Stromal cell of bone marrow (primary cell): ENCODE data around the gene SDK1.

Experiments
- DNase-seq: peaks from one replicate; pipeline ENCODE4 v3.0.0-alpha.2; 2012; ENCODE audit warnings: low read depth

The SDK1 gene

DNA sequence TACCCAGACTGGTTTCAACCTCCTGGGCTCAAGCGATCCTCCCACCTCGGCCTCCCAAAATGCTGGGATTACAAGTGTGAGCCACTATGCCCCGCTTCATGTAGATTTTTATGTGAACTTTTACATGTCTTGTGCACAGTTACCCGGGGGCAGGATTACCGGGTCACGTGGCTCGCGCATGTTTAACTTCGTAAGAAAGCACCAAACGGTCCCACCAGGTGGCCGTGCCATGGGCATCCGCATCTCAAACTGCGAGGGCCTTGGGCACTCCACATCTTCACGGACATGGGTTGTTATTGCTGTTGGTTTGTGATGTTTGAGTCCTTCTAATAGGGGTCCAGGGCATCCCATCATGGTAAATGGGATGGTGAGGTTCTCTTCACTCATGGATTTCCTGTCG lies 744.4 kb downstream of the SDK1 start:
- no peak for DNase-seq

DNA sequence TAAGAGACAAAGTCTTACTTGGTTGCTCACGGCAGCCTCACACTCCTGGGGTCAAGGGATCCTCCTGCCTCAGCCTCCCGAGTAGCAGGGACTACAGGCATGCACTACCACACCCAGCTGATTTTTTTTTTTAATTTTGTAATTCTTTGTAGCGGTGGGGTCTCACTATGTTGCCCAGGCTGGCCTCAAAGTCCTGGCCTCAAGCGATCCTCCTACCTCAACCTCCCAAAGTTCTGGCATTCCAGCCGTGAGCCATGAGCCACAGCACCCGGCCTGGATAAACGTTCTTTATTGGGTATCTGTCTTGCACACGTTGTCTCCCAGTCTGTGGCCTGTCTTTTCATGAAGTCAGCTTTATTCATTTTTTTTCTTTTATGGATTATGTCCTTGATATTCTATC lies 744.9 kb downstream of the SDK1 start:
- no peak for DNase-seq

DNA sequence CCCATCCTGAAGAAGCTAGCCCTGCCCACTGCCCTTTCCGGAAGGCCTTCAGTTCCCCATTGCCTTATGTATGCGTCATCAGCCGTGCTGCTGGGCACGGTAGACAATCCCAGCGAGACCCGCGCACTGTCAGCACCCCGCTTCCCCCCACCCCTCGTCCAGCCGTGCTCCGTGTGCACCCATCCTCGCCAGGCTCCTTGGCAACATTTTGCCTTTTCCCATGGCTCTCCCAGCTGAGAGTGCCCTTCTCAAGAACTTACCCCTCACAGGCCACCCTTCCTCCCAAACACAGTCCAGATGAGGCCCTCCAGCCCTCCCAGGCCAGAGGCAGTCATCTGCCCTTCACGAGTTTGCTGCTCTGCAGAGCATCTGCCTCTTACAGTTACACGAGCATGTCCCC lies 747.3 kb downstream of the SDK1 start:
- no peak for DNase-seq

DNA sequence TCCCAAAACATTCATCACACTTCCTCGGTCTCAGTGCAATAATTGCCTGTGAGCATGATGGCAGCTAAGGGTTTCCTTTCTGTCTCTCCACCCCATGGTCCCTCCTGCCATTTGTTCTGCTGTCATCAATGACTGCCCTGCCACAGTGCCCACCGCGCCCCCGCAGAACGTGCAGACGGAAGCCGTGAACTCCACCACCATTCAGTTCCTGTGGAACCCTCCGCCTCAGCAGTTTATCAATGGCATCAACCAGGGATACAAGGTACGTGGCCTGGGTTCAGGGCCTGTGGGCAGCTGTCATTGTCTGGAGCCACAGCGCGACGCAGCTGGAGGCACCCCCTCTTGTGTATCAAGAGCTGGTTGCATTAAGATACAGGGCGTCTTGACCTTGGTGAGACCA lies 748.1 kb downstream of the SDK1 start:
- no peak for DNase-seq

DNA sequence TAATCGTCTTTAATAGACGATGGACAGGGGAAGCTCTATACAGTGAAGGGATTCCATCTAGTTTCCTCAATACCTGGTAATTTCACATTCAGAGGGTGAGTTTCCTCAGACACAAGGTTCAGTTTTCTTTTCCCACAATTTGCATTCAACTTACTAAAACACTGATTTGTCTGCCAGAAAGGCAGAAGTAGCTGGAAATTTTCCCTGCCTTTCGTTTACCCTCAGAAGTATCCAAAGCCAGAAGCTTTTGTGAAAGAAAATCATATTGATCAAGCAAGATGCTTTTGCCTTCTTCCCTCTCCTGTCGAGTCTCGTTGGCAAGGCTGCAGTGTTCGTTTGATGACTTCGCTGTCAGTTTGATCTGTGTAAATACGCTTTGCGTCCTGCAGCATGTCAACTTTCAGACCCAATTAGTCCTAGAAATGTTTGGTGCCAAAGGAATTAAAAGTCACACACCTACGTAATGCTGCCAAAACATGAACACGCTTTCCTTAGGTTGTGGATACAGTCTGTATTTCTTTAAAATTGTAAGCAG lies 749.1 kb downstream of the SDK1 start:
- no peak for DNase-seq

DNA sequence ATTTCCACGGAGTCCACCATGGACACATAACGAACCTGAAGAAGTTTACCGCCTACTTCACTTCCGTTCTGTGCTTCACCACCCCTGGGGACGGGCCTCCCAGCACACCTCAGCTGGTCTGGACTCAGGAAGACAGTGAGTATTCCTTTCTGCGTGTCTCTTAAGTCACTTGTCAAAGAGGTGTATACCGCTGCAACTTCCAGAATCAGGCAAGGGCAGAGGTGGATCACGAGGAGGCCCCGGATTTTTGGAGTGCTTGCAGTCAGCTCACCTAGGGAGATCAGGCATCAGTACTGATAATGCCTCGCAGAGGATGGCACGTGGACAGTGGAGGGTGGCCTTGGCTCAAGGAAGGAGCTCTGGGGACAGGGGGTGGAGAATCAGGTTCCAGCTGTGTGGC lies 750.6 kb downstream of the SDK1 start:
- DNase-seq: no peak

DNA sequence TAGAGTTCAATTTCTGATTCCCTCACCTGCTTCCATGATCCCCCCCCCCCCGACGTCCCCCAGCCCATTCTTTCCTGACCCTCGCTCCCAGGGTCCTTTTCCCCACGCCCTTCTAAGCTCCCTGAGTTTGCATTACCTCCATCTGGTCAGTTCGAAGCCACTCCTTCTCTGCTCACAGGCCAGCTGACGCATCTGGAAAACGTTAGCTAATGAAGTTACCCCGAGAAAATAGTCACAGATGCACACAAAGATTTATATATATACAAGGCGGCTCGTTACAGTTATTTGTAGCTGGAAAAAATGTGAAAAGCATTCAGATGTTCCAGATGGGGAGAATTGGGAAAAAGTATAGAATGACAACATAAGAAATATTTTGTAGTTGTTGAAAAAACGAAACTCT lies 751.1 kb downstream of the SDK1 start:
- no peak for DNase-seq

DNA sequence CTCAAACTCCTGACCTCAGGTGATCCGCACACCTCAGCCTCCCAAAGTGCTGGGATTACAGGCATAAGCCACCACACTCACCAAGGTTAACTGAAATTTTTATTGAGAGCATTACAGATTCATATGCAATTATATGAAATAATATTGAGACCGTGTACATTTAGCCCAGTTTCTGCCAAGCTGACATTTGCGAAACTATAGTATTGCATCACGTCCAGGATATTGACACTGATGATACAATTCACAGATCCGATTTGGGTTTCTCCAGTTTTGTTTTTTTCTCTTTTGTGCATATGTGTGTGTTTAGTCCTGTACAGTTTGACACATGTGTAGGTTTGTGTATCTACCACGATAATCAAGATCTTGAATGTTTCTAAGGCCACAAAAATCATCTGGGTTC lies 753.1 kb downstream of the SDK1 start:
- no peak for DNase-seq

DNA sequence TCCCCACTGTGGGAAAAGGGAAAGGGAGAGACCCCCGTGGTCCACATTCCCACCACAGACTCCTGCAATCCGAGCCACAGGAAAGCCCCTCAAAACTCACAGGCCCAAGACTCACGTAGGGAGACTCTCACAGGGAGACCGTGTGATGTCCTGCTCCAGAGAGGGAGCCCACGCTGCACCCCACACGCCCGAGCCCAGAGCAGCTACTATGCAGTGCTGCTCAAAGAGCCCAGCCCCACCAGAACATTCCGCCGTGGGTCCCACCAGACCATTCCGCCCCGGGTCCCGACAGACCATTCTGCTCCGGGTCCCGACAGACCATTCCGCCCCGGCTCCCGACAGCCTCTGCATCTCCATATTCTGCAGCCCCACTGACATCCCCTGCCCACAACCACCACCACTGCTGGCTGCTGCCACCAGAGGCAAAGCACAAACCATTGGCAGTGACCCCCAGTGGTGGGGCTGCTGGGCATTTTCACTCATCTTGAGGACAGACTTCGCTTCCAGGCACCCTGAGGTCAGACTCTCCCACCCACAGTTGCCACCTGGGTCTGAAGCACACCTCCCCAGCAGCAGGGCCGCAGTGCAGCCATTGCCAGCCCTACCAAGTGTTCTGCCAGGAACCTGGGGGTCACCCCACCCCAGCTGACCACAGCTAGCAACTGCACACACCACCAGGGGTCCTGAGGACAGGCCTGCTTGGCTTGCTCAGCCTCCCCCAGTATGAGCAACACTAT lies 755.7 kb downstream of the SDK1 start:
- no peak for DNase-seq

DNA sequence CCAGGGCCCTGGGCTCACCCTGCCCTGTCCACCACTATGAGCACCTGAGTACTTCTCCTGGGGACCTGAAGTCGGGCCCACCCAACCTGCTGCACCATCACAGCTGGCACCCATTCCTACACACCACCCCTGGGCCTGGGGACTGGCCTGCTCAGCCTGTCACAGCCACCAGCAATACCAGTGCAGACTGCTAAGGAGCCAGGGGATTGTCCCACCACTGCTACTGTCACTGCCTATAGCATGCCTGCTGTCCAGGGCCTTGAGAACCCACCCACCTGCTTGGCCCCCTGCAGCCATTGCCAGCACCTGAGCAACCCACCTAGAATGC lies 756.2 kb downstream of the SDK1 start:
- no peak for DNase-seq

DNA sequence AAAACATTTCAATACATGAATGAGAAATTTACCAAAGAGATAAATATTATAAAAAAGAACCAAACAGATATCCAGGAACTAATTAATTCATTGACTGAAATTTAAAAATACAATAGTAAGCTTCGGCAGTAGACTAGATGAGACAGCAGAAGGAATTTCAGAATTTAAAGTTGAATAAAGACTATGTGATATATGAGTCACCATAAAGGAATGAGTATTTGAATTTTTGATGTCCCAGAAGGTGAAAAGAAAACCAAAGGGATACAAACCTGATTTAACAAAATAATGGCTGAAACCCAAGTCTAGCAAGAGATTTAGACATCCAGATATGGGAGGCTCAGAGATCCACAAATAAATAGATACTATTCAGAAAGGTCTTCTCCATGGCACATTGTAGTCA lies 757.1 kb downstream of the SDK1 start:
- DNase-seq: no peak

DNA sequence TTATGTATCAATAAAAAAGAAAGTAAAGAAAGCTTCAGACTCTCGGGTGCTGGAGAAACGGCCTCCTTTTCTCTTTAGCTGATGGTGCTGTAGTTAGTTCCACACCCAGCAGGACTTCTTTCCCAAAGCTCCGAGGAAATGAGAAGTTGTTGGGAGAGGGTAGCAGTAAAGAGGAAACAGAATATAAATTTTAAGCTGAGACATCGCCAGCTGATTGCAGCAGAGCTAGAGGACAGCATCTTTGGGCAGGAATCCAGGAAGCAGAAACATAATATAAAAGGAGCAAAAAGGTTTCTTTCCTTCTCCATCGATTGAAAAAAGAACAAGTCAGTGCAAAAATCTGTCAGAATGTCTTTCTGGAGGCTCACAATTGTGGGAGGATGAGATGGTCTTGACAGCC lies 764.1 kb downstream of the SDK1 start:
- no peak for DNase-seq

DNA sequence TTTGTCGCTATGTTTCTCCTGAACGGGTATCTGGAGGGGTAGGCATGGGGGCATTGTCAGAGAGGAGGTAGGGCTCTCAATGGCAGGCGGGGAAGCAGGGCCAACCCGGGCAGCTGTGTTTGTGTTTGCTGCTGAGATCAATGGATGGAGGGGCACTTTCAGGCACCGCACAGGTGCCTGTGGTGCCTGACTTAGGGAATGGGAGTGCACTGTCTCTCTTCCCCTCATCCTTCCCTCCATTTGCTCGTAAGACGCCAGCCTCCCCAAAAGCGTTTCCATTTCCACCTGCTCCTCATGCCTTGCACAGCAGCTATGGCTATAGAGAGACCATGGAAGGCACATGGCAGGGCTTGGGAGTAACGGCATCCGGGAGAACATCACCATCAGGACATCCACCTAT lies 765.2 kb downstream of the SDK1 start:
- no peak for DNase-seq

DNA sequence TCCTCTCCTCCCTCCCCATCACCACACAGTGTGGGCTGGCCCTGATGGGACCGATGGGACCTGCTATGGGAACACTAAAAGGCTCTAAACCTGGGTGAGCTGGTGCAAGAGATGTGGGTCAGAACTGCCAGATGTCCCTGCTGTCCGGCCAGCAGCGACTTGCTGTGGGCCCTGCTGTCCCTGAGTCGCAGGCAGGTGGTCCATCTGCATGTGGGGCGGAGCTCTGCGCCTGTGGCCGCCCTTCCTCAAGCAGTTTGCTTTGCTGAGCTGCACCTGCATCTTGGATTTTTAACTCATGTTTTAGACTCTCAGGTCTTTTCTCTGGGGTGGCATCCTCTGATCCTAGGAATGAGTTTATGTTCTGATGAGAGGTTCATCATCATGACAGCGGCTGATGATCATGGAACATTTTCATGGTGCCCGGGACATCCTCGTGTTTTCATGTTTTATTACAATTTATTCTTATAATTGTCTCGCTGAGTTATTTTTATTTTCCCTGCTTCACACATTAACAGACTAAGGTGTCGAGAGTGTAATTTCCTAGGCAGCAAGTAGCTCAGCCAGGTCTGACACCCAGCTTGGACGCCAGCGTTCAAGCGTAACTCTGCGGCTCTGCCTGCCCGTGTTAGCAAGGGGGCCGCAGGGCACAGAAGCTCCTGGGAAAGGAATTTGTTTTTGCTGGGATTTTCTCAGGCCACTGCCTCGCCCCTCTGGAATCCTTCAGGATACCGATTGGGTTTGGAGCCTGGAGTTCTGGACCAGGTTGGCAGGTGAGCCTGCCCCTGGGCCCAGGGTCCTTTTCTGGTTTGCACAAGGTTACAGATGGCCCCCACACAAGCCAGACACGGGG lies 765.8 kb downstream of the SDK1 start:
- DNase-seq: no peak

DNA sequence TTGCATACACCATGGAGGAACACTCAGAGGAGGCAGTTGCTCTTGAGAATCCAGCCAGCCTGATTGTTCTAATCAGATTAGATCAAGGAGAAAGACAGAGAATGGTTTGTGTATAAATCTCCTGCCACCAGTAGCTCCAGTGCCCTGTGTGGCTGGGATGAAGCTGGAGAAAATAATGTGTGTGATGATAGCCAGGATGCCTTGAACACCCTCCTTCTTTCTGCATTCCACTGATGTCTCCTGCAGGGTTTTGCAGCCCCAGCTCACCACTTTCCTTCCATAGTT lies 766.4 kb downstream of the SDK1 start:
- no peak for DNase-seq

DNA sequence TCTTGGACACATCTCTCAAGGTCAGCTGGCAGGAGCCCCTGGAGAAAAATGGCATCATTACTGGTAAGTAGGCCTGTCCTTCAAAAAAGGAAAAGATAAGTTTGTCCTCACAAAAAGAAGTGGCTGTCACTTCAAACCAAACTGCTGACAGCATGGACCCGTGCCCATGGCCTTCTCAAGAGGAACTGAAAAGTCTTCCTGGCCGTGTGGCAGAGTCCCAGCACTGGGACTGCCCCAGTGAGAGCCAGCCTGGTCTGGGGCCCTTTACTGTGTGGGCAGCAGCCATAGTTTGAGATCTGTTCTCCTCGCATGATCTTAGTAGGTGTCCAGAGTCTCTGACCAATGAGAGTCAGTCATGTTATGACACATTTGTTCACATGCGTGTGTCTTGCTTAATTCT lies 766.8 kb downstream of the SDK1 start:
- no peak for DNase-seq

DNA sequence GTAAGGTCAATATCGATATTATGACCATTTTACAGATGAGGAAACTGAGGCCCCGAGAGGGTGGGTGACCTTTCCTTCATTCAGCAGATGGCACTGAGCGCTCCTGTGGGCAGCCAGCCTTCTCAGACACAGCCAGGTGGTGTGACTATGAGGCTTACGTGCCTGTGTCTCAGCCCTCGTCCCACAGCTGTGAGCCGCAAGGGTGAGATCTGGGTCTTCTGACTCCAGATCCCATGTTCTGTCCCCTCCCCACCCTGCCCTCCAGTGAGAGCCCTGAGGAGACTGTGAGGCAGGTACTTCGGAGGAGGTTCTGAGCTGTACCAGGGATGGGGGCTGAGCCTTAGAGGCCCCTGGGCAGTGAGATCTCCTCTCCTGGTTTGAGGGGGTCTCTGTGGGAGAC lies 767.2 kb downstream of the SDK1 start:
- DNase-seq: no peak

DNA sequence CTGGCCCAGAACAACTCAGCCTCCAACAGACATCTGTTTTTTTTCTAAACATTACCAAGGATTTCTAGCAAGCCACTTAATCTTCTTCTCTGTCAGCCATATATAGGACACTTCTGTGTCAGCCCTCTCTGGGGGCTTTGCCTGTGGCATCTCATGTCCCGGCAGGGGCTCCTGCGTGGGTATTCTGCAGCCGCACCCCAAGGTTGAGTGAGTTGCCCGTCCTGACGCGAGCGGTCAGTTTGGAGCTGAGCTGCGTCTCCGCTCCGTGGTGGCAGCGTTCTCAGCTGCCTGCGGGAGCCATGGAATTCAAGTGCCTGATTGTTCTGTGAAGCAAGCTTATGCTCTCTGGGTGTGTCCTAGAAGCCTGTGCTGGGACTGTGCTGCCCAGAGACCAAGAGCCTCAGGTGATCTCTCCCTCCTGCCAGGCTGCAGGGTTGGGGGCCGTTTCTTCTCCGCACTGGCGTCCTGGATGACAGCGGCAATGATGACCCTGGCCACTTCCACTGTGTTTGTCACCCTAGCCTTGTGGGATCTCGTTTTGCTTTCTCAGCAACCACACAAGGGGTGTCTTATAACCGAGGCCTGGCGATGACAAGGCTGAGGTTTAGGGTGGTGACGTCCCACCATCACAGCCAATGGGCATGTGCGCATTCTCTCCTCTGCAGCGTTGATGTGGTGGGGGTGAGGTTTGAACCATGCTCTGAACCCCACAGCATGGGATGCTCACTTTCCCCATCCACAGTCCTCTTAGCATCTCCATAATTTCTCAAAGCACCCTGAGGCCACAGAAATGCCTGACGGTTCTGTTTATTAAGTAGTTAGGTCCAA lies 768.4 kb downstream of the SDK1 start:
- no peak for DNase-seq

DNA sequence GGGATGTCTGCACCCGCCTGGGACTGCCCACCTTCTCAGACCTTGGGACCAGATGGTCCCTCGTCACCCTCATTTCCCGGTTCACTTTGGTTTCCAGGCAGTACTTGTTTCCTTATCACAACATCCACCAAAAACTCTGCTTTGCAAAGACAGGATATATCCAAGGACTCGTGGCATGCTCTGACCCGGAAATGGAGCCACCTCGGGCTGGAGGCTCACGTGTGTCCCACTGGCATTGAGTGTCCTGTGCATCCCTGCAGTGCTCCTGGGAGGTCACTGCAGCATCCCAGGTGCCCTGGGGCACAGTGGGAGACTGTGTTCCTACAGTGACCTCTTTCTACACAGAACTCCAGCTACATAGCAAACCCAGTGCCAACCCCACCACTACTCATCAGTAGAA lies 769.2 kb downstream of the SDK1 start:
- no peak for DNase-seq

DNA sequence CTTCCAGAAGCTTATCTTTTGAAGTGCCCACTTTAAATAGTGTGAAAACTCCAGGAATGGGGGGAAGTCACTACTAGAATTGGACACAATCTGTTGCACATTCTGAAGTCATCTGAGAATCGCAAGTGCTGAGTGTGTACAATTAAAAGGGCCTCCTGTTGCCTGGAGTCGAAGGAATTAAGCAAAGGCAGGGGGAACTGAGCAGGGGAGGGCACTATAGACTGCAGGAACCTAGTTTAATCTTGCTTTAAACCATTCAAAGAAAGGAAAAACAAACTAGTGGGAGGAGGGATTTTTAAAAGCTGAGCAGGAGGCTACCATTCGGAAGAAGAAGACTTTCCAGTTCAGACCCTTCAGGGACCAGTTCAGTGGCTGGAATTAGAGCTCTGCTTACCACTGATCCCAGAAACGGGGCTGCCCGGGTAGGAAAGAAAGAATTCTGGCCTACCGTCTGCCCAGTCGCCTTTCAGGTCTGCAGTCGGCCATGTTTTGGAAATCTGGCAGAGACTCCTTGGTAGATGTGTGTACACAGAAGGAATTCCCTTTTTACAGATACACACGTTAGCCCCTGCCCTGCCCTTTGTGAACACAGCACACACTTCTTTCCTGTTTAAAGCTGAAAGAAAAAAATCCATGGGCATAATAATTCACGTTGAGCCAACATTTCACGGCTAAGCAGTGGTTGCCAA lies 770.5 kb downstream of the SDK1 start:
- DNase-seq: no peak

DNA sequence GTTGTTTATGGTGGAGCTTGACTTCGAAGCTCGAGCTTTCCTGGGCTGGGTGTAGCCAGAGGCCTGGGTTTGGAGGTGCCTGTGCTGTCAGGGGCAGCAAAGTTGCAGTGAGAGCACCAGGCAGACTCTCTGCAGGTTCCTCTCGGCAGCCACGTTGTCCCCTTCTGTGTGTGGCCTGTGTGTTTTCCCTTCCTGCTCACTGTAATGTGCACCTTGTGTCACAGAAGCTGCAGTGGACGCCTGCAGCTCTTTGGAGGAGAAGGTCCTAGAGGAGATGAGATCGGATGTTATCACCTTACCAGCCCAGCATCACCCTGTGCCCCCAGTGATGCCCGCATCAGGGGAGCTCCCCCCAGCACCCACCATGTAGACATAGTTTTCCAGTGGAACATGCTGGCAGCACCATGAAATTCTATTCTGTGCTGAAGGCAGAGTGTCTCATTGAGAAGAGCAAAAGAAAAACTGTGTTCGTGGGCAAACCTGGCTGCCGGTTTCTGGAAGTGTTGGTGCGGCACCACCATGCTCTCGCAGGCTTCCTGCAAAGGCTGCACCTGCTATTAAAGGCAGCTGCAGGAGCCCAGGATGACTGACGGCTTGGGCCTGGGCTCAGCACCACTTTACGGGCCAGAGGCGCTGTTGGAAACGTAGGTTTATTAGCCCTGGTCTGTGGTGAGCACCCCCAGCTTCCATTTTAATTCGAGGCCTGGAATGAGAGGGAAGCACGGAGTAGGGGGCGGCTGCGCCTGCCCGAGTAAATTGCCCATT lies 771.3 kb downstream of the SDK1 start:
- DNase-seq: no peak

DNA sequence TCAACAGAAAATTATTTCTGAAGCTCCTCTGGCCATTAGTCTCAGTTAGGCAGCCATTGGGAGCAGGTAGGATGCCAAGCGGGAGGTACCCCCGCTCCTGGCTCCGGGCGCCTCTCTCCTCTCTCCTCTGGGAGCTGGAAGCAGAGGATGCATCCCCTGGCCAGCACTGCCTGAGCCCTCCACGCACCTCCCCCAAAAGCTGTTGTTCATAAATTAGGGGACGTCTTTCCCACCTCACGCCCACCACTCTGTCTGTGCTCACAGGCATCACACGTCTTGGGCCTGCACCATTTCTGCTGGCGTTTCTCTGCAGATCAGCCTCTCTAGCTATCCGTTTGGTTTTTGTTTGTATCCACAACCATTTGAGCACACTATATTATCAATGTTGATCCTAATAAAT lies 772.0 kb downstream of the SDK1 start:
- no peak for DNase-seq
